GM21576 (cell line): Measurements from ENCODE around the gene MT3.

Source experiments
- ATAC-seq: cut with Tn5 transposase; IDR thresholded peaks from one replicate; pipeline ENCODE4 v1.9.1; 2021; ENCODE audit warnings: mild to moderate bottlenecking, moderate library complexity; ENCODE audit not compliant: unreplicated experiment

Gene MT3

GRCh38 chr16:56589141-56590039, at the start of gene MT3:
TSS of gene MT3 (plus strand) at chr16:56589528. CDS start at chr16:56589591, 63 bp downstream.
- no peak for ATAC-seq

DNA sequence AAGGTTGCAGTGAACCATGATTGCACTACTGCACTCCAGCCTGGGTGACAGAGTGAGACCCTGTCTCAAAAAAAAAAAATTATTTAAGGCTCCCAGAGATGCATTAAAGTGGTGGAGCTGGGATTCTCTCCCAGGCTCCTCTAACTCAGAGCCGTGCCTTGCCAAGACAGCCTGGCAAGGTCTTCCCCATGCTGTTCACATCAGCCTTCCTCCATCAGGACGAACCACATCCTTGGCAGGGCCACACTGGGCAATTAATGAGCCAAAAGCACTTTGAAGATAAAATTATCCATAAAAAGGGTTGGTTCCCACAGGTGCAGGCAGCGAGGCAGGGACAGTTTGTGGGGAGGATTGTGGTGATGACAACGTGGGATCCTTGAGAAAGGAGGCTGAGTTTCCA, 49.7 kb upstream of the MT3 start:
- no peak for ATAC-seq

GRCh38 chr16:56542039-56542438, 47.3 kb upstream of the MT3 start:
- ATAC-seq, result no peak

GRCh38 chr16:56547120-56547948, 42.0 kb upstream of the MT3 start:
- no peak for ATAC-seq

- no peak for ATAC-seq
These were observed 41.3 kb upstream of the MT3 start for GRCh38 chr16:56547949-56548567.

DNA sequence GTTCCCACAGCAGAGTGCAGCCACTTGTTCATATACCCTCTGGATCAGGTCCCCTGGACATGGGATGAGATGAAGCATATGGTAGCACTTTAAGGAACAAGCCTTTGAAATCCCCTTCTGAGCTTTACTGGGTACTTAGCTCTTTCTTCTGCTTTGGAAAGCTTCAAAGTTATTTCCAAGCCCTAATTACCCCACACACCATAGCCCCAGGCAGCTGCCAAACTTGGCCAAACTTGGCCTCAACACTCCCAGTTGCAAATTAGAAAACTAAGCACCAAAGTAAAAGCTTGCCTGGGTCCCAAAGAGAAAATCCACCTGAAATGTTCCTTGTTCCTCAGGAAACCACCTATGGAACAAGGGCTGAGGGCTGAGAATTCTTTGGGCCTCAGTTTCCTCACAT, 40.2 kb upstream of the MT3 start:
- no peak for ATAC-seq

DNA sequence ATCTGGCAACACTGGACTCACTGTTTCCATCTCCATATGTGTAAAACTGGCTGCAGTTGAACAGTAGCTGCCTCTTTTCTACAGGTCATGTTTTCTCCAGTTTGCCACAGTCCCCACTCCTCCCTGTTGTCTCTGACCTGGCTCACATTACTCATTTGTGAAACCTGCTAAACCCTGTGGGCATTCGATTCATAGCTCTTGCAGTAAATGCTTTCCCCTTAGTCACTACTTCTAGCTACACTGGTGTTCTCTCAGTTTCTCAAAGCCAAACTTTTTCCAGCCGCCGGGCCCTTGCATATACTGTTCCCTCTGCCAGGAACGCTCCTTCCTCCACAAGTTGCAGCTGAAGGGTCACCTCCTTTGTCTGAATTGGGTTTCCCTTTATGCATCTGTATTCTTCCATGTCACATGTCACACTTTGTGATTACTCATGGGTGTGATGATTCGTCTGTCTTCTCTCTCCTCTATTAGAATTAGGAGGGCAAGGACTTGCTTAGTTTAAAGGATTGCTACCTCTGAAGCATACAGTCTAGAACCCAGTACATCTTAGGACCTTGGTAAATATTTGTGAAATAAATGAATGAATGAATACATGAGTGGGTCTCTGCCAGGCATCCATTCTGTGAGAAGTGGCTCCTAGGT, 39.5 kb upstream of the MT3 start:
- no peak for ATAC-seq

DNA sequence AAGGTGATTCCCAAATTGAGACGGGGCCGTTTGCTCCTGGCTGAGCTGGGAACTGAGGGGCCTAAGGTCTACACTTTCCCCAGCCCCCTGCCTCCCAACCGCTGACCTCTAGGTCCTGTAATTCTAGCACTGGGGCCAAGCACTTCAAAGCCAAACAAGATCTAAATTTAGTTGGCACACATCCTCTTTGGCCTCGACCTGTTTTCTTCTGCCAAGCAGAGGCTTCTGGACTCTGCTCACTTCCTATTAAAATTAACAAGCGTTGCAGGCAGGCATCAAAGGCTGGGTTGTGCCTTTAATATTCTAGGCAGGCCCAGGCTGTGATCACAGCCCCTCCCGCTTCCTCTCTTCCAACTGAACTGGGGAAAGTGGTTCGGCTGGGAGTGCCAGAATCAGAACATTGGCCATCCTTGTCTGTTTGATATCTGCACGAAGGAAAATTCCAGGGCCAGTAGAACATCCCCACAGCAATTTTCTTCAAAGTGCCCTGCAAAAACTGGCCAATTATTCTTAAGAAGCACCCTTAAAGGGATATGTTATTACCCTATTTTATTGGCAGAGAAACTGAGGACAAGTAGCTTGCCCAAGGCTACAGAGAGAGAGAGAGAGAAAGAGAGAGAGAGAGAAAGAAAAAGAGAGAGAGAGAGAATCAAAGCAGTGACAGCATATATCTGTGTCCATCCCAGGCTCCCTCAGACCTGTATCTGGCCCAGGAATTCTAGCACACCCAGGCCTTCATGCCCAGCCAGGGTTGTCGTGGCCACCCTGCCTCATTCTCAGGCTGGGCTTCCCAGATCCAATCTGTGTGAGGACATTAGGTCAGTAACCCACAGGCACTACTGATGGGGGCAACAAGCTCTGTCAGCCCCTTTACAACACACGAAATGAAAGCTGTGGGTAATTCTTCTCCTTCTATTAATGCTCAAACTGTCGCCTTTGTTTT, 37.3 kb upstream of the MT3 start:
- ATAC-seq, result no peak

DNA sequence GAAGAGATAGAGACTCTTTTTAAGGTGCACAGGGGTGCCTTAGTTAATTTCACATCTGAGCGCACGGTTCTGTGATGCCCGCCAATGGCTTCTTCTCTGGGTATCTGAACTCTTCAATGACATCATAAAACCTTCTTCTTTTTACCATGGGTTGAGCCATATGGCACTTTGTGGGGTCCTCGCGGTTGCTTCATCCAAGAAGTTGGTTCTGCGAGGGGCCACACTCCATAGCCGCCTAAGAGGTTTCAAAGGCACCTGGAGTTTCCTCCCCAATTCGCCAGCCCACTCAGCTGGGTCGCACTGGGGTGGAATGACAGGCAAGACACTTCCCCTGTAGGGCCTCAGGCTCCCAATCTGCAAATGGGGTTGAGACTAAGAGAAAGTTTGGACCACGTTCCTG, 34.9 kb upstream of the MT3 start:
- ATAC-seq, result no peak

- no peak for ATAC-seq
These were observed 31.1 kb upstream of the MT3 start for GRCh38 chr16:56558024-56558747.

DNA sequence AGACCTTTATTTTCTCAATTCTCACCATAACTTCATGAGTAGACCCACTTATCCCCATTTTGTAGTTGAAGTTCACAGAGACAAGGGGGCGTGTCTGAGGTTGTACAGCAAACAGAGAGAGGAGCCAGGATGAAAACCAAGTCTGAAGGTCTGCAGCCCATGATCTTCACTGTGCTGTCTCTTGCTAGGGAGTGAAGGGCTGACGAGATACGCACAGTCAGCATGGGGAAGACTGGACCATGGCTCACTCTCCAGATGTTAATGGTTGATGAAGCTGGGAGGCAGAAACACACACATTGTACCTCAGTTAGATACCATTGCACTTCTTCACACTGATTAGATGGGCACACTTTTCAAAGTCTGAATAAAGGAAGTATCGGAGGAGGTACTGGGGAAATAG, 30.2 kb upstream of the MT3 start:
- no peak for ATAC-seq

GRCh38 chr16:56560447-56560846, 28.9 kb upstream of the MT3 start:
- ATAC-seq, result no peak

DNA sequence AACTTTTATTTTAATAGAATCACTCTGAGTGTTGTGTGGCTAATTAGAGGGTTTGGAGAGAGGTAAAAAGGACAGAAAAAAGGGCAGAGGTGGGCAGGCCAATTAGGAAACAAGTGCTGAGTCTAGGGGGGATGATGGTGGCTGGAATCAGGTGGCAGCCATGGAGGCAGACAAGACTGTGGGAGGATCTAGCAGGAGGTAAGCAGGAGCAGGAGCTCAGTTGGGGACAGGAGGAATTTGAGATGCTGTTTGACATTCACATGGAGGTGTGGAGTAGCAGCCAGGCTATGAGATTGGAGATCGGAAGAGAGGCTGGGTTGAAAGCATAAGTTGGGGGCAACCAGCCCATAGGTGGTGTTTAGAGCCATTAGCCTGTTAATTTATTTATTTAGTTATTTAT, 28.2 kb upstream of the MT3 start:
- no peak for ATAC-seq

GRCh38 chr16:56564793-56565477, 24.4 kb upstream of the MT3 start, which contains the start of gene MT4:
TSS of gene MT4 (plus strand) at chr16:56565073. CDS start at chr16:56565129, 56 bp downstream.
- no peak for ATAC-seq

GRCh38 chr16:56569971-56570370, 19.4 kb upstream of the MT3 start:
- no peak for ATAC-seq

- ATAC-seq, result no peak
These were observed 17.8 kb upstream of the MT3 start for GRCh38 chr16:56571525-56571924.

GRCh38 chr16:56574625-56575024, 14.7 kb upstream of the MT3 start:
- ATAC-seq, result no peak

GRCh38 chr16:56576585-56577299, 12.6 kb upstream of the MT3 start:
- peak; percentile 91 for ATAC-seq
